GM10266 (cell line): Measurements from ENCODE around the gene FAM186B.

Source experiments
- DNase-seq: peaks from one replicate; pipeline ENCODE4 v3.0.0; 2012; ENCODE audit errors: extremely low spot score
- TF ChIP-seq, protein P1 (sequence below): IDR thresholded peaks from 2 replicates; pipeline ENCODE4 v1.5.1; 2012; ENCODE audit warnings: mild to moderate bottlenecking, low read depth; ENCODE audit not compliant: control insufficient read depth, insufficient read depth; ENCODE audit errors: missing control alignments

FAM186B gene

GRCh38 chr12:49578471-49579112 is 26.8 kb downstream of the FAM186B start:
- TF ChIP-seq, protein P1, sequence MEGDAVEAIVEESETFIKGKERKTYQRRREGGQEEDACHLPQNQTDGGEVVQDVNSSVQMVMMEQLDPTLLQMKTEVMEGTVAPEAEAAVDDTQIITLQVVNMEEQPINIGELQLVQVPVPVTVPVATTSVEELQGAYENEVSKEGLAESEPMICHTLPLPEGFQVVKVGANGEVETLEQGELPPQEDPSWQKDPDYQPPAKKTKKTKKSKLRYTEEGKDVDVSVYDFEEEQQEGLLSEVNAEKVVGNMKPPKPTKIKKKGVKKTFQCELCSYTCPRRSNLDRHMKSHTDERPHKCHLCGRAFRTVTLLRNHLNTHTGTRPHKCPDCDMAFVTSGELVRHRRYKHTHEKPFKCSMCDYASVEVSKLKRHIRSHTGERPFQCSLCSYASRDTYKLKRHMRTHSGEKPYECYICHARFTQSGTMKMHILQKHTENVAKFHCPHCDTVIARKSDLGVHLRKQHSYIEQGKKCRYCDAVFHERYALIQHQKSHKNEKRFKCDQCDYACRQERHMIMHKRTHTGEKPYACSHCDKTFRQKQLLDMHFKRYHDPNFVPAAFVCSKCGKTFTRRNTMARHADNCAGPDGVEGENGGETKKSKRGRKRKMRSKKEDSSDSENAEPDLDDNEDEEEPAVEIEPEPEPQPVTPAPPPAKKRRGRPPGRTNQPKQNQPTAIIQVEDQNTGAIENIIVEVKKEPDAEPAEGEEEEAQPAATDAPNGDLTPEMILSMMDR = no peak
- no peak for DNase-seq

GRCh38 chr12:49577589-49578315 is 27.7 kb downstream of the FAM186B start:
- TF ChIP-seq, protein P1 = no peak
- no peak for DNase-seq

GRCh38 chr12:49568442-49569162 is 36.8 kb downstream of the FAM186B start:
- DNase-seq = no peak
- TF ChIP-seq, protein P1 = no peak

- TF ChIP-seq, protein P1 = no peak
- DNase-seq = peak; percentile 95
These were observed 37.6 kb downstream of the FAM186B start, which contains the start of gene MCRS1 for GRCh38 chr12:49567611-49568441. Gene MCRS1, minus strand, starts transcription at chr12:49568142. Its CDS starts 1,411 bp downstream, at chr12:49566731.

DNA sequence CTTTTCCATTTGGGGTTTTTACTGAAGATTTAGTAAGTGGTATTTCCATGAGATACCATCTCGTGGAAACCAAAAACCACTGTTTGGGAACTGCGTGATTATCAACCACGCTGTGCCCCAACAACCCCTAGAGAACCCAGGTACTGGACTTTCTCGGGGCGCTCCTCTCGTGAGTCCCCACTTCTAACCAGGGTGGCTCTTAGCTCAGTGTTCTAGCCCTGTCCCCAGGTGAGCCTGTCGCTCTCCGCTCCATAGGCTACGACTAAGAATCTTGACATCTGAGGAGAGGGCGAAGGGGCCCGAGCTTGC is 38.2 kb downstream of the FAM186B start:
- TF ChIP-seq, protein P1 = no peak
- no peak for DNase-seq

GRCh38 chr12:49566361-49566760 is 39.1 kb downstream of the FAM186B start:
- TF ChIP-seq, protein P1 = no peak

More at GRCh38 chr12:49566361-49566760, 39.1 kb downstream of the FAM186B start:
- DNase-seq = no peak
